PC-3 (cell line): ENCODE results near the gene PPP2R5B.

Source experiments
- CTCF ChIP-seq: fragments of 300-600 bp; sonication (generic); conservative IDR thresholded peaks from 2 replicates; pipeline ENCODE4 v1.5.1; 2017; ENCODE audit warnings: antibody characterized with exemption, low read depth, mild to moderate bottlenecking, low read length
- EZH2phosphoT487 ChIP-seq: fragments of 300-600 bp; sonication (generic); IDR thresholded peaks from 2 replicates; pipeline ENCODE4 v1.6.1; 2018; ENCODE audit warnings: mild to moderate bottlenecking, antibody characterized with exemption, low read length, borderline replicate concordance

GRCh38 chr11:64954201-64954600 lies 29.7 kb downstream of the PPP2R5B start:
- TF ChIP-seq CTCF (no peak), EZH2phosphoT487 (no peak)
